GM19324 (cell line): Measurements from ENCODE around the gene CCDC167.

Source experiments
- ATAC-seq: cut with Tn5 transposase; IDR thresholded peaks from one replicate; pipeline ENCODE4 v1.9.1; 2021; ENCODE audit warnings: mild to moderate bottlenecking, moderate library complexity; ENCODE audit not compliant: unreplicated experiment, low FRiP score

Gene CCDC167

DNA sequence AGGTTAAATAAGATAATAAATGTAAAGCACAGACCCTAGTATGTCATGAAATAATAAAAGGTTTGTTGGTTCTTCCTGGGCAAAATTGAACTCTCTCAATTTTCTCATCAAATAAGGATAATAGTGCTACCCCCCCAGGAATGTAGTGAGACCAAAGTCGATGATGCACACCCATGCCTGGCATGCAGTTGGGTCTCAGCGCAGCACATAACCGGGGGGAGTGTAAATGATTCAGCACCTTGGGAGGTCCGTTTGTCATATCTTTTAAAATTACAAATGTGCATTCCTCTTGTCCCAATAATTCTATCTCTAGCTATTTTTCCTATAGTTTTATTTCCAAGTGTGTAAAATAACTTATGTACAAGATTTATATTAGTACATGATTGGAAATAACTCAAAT is 31.3 kb upstream of the CCDC167 start:
- no peak for ATAC-seq

- ATAC-seq, result no peak
These were observed 30.6 kb upstream of the CCDC167 start for GRCh38 chr6:37530297-37530696.

DNA sequence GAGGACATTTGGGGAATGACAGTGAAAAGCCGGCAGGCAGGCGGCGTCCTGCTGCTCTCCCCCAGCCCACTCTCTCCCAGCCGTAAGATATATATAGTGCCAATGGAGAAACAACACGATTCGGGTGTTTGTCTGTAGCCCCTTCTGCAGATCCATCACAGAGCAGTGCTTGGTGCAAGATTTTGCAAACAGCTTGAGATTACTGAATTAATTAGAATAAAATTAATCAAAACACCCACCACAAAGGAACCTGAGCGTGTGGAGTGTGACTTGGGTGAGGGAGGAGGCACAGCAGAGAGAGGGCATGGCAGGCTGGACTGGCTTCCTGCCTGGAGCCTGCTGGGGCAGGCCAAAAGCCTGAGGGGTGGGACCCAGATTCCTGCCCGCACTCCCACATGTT is 28.8 kb upstream of the CCDC167 start:
- no peak for ATAC-seq

DNA sequence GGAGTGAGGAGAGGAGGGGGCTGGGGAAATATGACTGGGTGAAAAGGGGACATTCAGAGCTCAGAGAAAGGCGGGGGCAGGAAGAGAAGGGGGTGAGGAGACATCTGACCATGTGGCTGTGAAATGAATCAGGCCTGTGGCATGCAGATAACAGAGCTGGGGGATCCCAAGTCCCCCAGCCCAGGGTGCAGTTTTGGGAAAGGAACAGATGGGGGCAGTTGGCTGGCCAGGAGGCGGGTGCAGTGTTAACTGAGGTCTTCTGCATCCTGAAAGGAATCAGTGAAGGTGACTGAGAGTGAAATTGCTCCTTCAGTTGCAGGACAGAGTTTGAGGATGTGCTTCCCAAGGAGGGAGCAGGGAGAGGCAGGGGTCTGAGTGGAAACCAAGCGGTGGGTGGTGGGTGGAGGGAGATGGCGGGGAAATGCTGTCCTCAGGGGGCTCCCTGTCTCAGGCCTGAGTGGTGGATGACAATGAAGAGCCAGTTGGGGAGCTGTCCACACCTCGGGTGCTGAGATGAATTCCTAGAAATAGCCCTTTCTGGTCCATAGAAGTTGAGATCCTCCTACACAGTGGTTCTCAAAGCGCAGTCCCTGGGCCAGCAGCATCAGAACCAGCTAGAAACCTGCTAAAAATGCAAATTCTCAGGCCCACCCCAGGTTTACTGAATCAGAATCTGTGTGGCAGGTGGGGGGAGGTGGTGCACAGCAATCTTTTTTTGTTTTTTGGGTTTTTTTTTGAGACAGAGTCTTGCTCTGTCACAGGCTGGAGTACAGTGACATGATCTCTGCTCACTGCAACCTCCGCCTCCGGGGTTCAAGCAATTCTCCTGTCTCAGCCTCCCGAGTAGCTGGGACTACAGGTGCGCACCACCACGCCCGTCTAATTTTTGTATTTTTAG is 26.0 kb upstream of the CCDC167 start:
- no peak for ATAC-seq

- ATAC-seq, result no peak
These were observed 25.3 kb upstream of the CCDC167 start for GRCh38 chr6:37524970-37525318.

DNA sequence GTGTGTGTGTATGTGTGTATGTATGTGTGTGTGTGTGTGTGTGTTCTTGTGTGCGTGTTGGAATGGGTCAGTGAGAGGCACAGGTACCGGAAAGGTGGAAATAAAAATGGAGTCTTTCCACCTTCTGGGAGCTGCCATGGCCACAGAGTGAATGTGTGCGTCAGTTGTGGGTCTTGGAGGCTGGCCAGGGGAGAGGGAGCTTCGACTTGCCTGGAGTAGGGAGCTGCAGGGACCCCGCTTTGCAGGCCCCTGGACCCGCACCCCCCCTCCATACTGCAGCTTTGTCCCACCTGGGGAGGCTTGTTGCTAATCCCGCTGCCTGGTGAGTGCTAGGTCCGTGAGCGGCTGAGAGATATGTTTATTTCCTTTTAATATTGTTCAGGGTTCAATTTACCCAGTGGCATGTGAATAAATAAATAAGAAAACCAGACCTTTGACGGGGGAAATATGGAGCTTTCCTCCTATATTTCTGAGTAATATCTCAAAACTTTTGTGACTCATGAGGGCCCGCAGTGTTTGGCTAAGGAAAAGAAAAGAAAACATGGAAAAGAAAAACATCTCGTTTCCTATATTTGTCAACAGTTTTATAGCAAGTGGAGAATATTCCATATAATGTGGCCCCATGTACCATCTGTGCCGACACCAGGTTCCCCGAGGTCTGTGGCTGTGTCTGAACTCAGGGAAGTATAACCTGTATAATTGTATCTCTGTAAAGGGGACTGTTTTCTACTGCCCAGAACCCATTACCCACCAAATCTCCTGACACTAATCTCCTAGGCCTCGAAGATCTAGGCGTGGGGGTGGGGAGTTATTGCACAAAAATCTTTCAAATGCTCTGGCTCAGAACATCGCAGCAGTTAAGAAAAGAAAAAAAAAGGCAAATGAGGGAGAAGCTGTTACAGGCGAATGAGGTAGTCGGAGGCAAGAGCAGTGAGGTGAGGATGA is 24.6 kb upstream of the CCDC167 start:
- ATAC-seq, result no peak

DNA sequence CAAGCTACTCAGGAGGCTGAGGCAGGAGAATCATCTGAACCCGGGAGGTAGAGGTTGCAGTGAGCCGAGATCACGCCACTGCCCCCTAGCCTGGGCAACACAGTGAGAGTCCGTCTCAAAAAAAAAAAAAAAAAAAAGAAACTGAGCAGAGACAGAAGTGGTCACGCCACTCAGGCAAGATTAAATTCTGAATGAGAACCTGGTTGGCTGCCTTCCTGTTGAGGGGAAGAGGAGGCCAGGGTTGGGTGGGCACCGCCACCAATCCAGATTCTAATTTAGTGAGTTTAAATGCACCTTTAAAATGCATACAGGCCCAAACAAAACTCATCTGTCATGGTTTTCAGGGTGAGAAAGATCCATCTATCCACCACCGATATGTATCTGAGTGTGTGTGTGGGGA is 23.7 kb upstream of the CCDC167 start:
- no peak for ATAC-seq

DNA sequence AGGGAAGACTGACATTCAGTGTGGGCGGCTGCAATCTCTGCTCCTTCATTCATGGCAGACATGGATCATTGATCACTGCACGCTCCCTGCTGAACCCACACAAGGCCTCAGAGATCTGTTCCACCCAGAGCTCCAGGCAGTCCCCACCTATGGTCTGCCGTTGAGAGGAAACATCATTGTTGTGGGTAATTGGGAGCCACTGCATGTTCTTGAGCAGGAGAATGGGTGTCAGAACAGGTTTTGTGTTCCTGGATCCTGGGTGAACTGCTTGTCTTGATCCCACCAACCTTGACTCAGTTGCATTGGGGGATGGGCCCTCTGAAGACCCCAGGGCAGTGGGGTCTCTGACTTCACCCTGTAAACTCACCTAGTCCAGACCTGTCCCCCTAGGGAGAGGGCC is 23.1 kb upstream of the CCDC167 start:
- ATAC-seq, result no peak

DNA sequence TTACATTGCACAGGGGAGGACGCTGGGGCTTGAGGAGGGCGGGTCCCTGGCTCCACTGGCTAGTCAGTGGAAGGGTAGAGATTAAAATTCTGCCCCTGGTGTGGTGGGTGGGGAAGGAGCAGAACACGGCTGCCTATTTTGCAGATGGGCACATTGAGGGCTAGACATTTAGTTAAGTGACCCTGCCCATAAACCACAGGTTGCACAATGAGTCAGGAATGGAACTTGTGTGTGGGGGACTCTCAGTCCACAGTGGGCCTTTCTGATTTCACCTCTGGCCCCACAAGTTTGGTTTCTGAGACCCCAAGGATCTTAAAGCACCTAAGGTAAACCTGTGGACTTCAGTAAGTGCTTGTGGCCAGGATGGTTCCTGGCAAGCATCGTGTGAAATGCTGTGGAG is 22.0 kb upstream of the CCDC167 start:
- no peak for ATAC-seq

DNA sequence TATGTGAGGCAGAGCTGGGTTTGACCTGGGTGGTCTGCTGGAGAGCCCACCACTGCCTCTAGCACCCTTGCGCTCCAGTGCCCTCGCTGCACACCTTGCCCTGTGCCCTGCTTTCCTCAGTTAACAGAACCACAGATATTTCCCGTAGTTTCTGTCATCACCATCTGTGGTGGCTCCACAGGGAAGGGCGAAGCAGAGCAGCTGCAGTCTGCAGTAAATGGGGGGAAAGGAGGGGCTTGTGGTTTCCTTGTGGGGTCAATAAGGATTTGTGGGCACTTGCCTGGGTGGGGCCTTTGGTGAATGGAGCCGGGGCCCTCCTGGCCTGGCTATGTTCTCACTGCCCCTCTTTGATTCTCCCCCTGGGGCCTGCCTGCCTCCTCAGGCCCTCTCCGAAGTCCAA is 21.2 kb upstream of the CCDC167 start:
- no peak for ATAC-seq

GRCh38 chr6:37519461-37519860 is 19.8 kb upstream of the CCDC167 start:
- ATAC-seq, result no peak

- no peak for ATAC-seq
These were observed 18.4 kb upstream of the CCDC167 start for GRCh38 chr6:37518116-37518515.

- ATAC-seq, result no peak
These were observed 17.7 kb upstream of the CCDC167 start for GRCh38 chr6:37517411-37517812.

- no peak for ATAC-seq
These were observed 17.3 kb upstream of the CCDC167 start for GRCh38 chr6:37516920-37517405.

GRCh38 chr6:37516076-37516919 is 16.6 kb upstream of the CCDC167 start:
- no peak for ATAC-seq

GRCh38 chr6:37515712-37516075 is 16.0 kb upstream of the CCDC167 start:
- no peak for ATAC-seq

GRCh38 chr6:37514837-37515236 is 15.1 kb upstream of the CCDC167 start:
- no peak for ATAC-seq

- ATAC-seq, result no peak
These were observed 14.7 kb upstream of the CCDC167 start for GRCh38 chr6:37514321-37514771.

- ATAC-seq, result no peak
These were observed 13.9 kb upstream of the CCDC167 start for GRCh38 chr6:37513576-37513975.

GRCh38 chr6:37513155-37513554 is 13.5 kb upstream of the CCDC167 start:
- ATAC-seq, result no peak
